Fibroblast of mammary gland (primary cell): ENCODE measurements around the gene CEBPB.

Experiments used
- DNase-seq: peaks from one replicate; pipeline ENCODE4 v3.0.0-alpha.2; 2010; ENCODE audit warnings: low read depth
- H3K4me3 ChIP-seq: 2 replicates; pipeline ENCODE4 v1.5.1; 2011; ENCODE audit warnings: low read depth, mild to moderate bottlenecking, low read length, moderate library complexity; ENCODE audit not compliant: control insufficient read depth
- CTCF ChIP-seq: conservative IDR thresholded peaks from 2 replicates; pipeline ENCODE4 v1.5.1; 2011; ENCODE audit warnings: low read depth, low read length, inconsistent platforms; ENCODE audit not compliant: control insufficient read depth, insufficient read depth

Gene CEBPB

DNA sequence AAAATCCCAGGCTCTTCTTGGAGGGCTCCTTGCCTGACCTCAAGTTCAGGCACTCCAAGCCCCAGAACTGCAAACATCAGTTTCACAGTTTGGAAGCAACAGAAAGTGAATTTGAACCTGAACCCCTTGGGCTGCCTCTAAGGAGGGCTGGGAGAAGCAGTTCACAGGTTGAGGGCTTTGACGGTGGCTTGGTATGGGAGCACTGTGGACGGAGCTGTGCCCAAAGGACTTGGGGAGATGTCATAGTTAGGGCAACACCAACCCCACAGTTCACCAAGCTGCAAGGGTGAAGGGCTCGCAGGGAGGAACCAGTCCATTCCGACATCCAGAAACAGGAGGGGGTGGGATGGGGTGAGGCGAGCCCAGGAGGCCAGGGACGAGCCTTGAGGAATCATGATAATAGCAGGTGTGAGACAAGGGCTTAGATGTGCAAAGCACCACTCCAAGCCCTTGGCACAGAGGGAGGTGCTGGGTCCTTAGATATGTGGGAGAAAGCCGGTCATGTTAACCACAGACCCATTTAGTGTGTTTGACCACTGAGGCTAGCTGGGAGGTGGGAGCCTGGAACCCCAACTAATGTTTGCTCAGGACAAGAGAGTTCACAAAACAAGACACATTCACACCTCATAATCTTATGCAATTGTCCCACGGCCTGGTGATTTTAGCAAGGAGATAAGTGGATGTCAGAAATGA, 4.3 kb downstream of the CEBPB start:
- no peak overlapping the region for H3K4me3 ChIP-seq
- no peak for TF ChIP-seq CTCF
- DNase-seq = peak; percentile 74

GRCh38 chr20:50195524-50196120, 5.0 kb downstream of the CEBPB start:
- DNase-seq = no peak
- TF ChIP-seq CTCF = no peak
- H3K4me3 ChIP-seq = no peak overlapping the region

DNA sequence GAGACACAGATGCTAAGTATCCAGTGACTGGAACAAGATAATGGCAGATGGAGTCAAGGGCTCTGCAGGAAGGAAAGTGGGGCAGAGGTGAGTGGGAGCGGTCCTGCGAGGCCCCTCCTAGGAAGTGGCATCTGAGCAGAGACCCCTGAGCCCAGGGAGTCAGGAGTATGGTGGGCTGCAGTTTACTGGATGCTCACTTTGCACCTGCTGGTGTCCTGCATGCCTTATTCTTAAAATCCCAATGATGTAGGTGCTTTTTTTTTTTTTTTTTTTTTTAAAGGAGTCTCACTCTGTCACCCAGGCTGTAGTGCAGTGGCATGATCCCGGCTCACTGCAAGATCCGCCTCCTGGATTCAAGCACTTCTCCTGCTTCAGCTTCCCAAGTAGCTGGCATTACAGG, 5.6 kb downstream of the CEBPB start:
- DNase-seq = no peak
- TF ChIP-seq CTCF = no peak
- H3K4me3 ChIP-seq = no peak overlapping the region

- DNase-seq = no peak
- H3K4me3 ChIP-seq = no peak overlapping the region
- no peak for TF ChIP-seq CTCF
These were observed 6.3 kb downstream of the CEBPB start for GRCh38 chr20:50196896-50197295.

DNA sequence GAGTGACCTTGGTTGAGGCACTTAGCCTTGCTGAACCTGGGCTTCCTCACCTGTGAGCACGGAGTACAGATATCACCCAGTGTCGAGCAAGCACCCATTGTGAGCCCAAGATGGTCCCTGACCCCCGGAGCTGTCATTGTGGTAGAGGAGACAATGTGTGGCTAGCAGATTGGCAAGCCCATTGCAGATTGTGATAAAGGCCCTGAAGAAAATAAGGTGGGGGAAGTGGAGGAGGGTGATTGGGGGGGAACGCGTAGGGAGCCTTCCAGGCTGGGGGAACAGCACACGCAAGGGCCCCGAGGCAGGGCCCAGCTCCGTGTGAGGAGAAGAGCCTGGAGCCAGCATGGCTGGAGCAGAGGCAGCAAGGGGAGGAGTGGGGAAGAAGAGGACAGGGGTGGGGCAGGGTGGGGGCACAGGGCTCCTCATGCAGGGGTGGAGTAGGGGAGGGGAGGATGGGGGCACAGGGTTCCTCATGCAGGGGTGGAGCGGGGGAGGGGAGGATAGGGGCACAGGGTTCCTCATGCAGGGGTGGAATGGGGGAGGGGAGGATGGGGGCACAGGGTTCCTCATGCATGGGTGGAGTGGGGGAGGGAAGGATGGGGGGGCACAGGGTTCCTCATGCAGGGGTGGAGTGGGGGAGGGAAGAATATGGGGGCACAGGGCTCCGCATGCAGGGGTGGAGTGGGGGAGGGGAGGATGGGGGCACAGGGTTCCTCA, 7.0 kb downstream of the CEBPB start:
- TF ChIP-seq CTCF = no peak
- H3K4me3 ChIP-seq = no peak overlapping the region
- DNase-seq = no peak

GRCh38 chr20:50198180-50198666, 7.6 kb downstream of the CEBPB start:
- no peak for DNase-seq
- no peak overlapping the region for H3K4me3 ChIP-seq
- TF ChIP-seq CTCF = no peak
